Cardiac muscle cell (in vitro differentiated cells and primary cell): Measurements from ENCODE around the gene FFAR2. TPM values are rescaled to one million over a fixed set of nuclear protein-coding genes. Genes with fewer than 3 reads are reported as not detected.

Source experiments
- DNase-seq, 2 donors: peaks; one replicate each; pipeline versions ENCODE4 v3.0.0 to v3.0.0-alpha.2; 2010 to 2017; ENCODE audit warnings: low read depth in 1 of 2, low spot score in 1 of 2
- H3K27ac ChIP-seq: fragments of 200-600 bp; sonication (generic); 2 replicates; pipeline ENCODE4 v1.5.1; 2016
- H3K27me3 ChIP-seq: fragments of 200-600 bp; sonication (generic); 2 replicates; pipeline ENCODE4 v1.6.0; 2016; ENCODE audit warnings: control low read depth
- H3K36me3 ChIP-seq: fragments of 200-600 bp; sonication (generic); 2 replicates; pipeline ENCODE4 v1.5.1; 2016; ENCODE audit warnings: control low read depth
- H3K4me1 ChIP-seq: fragments of 200-600 bp; sonication (generic); 2 replicates; pipeline ENCODE4 v1.8.1; 2017; ENCODE audit warnings: low read depth, mild to moderate bottlenecking, mixed run types
- H3K4me3 ChIP-seq: fragments of 200-600 bp; sonication (generic); 2 replicates; pipeline ENCODE4 v1.5.1; 2016; ENCODE audit warnings: mild to moderate bottlenecking
- H3K9me3 ChIP-seq: fragments of 200-600 bp; sonication (generic); 2 replicates; pipeline ENCODE4 v1.5.1; 2017; ENCODE audit warnings: low read depth, mild to moderate bottlenecking, control low read depth
- polyA plus RNA-seq: library from polyadenylated mRNA; unstranded; fragments of >200 nt; fragmentation: Nextera tagmentation; extraction: Ambion mirVana; gene quantifications from 2 replicates; pipeline ENCODE4 v1.2.1, GENCODE V29; 2016
- total RNA-seq: library from RNA; depleted of rRNA; stranded (reverse); fragments of >200 nt; gene quantifications from 2 replicates; pipeline ENCODE4 v1.2.3, GENCODE V29; 2016
- TF ChIP-seq, protein P1 (sequence below): IDR thresholded peaks from 2 replicates; pipeline ENCODE4 v1.5.1; 2012; ENCODE audit warnings: low read depth, mild to moderate bottlenecking, low read length

FFAR2 gene
- total and polyA plus RNA-seq, 2 experiments from 2014 or later, result not detected

- no peaks in the 10 kb centered on the region for H3K27me3 ChIP-seq
- H3K4me3 ChIP-seq, result no peak overlapping the region
- peaks cover 6% of the 10 kb centered on the region for H3K4me1 ChIP-seq
- TF ChIP-seq, protein P1, sequence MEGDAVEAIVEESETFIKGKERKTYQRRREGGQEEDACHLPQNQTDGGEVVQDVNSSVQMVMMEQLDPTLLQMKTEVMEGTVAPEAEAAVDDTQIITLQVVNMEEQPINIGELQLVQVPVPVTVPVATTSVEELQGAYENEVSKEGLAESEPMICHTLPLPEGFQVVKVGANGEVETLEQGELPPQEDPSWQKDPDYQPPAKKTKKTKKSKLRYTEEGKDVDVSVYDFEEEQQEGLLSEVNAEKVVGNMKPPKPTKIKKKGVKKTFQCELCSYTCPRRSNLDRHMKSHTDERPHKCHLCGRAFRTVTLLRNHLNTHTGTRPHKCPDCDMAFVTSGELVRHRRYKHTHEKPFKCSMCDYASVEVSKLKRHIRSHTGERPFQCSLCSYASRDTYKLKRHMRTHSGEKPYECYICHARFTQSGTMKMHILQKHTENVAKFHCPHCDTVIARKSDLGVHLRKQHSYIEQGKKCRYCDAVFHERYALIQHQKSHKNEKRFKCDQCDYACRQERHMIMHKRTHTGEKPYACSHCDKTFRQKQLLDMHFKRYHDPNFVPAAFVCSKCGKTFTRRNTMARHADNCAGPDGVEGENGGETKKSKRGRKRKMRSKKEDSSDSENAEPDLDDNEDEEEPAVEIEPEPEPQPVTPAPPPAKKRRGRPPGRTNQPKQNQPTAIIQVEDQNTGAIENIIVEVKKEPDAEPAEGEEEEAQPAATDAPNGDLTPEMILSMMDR, result peak; percentile 98
- H3K36me3 ChIP-seq, result no peaks in the 10 kb centered on the region
- H3K9me3 ChIP-seq, result no peaks in the 10 kb centered on the region
- peak; percentile 81 to 84 for DNase-seq
- H3K27ac ChIP-seq, result no peak overlapping the region
These were observed 47.3 kb downstream of the FFAR2 start for GRCh38 chr19:35495107-35496064.

DNA sequence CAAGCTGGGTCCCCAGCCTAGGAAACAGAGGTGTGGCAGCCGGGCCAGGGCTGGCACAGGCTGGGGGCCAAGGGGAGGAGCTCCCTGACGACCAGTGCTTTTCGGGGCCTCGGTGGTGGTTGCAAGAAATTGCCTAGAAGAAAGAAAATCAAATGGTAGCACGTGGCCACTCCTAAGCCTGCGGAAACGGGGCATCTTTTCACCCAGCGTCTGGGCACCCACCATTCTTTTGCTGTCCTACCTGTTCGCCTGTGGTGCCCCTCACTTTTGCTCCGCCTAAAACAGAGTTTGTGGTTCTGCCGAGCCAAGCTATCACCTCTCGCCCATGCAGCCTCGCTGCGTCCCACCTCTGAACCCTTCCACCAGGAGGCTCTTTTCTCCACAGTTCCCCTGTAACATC lies 49.3 kb downstream of the FFAR2 start:
- Histone ChIP-seq H3K9me3 (no peaks in the 10 kb centered on the region), H3K4me3 (no peak overlapping the region), H3K27me3 (no peaks in the 10 kb centered on the region), H3K27ac (no peak overlapping the region), H3K4me1 (peaks cover 6% of the 10 kb centered on the region), H3K36me3 (no peaks in the 10 kb centered on the region)
- TF ChIP-seq, protein P1, result no peak
- no peak for DNase-seq

GRCh38 chr19:35498220-35498619 lies 50.2 kb downstream of the FFAR2 start:
- no peaks in the 10 kb centered on the region for H3K36me3 ChIP-seq
- TF ChIP-seq, protein P1, result no peak

DNA sequence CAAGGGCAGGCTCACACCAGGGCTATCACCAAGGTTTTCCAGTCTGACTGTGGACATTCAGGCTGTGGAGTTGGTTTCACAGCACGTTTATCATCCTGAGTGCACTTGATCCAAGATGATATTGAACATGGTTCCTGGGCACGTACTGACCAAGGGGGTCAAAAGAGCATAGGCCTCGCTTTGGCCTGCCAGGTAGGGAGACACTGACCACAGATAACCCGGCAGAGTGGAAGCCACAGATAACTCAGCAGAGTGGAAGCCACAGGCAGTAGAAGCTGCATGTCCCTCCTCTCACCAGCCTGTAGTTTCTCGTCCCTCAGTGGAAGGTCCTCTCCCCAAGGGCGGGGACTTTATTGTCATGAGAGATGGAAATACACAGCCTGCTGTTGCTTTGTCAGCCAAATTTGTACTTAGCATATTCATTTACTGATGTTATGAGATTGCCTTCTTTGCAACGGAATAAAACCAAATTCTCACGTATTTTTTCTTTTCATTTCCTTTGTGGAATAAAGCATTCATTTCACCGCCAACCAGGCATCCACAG lies 51.0 kb downstream of the FFAR2 start:
- H3K9me3 ChIP-seq, result no peaks in the 10 kb centered on the region
- H3K4me3 ChIP-seq, result no peak overlapping the region
- H3K36me3 ChIP-seq, result no peaks in the 10 kb centered on the region
- DNase-seq, result no peak
- peaks cover 10% of the 10 kb centered on the region for H3K4me1 ChIP-seq
- no peak overlapping the region for H3K27ac ChIP-seq
- H3K27me3 ChIP-seq, result no peaks in the 10 kb centered on the region
- TF ChIP-seq, protein P1, result no peak

More at GRCh38 chr19:35498220-35498619, 50.2 kb downstream of the FFAR2 start:
- no peak overlapping the region for H3K4me3 ChIP-seq
- H3K27me3 ChIP-seq, result no peaks in the 10 kb centered on the region
- H3K27ac ChIP-seq, result no peak overlapping the region
- H3K9me3 ChIP-seq, result no peaks in the 10 kb centered on the region
- DNase-seq, result no peak
- H3K4me1 ChIP-seq, result peaks cover 10% of the 10 kb centered on the region

DNA sequence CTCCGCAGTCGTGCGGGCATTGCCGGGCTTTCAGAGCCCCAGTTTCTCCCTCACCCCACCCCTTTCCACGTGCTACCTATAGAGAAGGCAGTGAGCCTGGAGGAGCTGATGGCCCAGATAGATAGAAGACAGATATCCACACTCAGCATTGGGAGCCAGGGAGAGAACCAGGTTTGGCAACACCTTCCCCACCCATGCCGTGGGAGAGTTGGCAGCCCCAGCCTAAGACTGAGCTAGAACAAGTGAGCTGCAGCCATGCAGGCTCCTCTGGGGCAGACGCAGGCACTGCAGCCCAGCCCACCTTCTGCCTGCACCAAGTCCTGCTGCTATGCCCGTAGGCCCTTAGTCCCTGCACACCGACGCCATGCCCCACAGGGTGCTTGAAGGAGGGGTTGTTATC lies 52.6 kb downstream of the FFAR2 start:
- peaks cover 7% of the 10 kb centered on the region for H3K4me1 ChIP-seq
- TF ChIP-seq, protein P1, result no peak
- H3K27me3 ChIP-seq, result no peaks in the 10 kb centered on the region
- DNase-seq, result no peak
- no peaks in the 10 kb centered on the region for H3K9me3 ChIP-seq
- H3K27ac ChIP-seq, result no peak overlapping the region
- no peak overlapping the region for H3K4me3 ChIP-seq
- no peaks in the 10 kb centered on the region for H3K36me3 ChIP-seq

Other genes starting within 250 kb of the FFAR2 start
- not detected in 2 replicates for gene FAM187B, start 219.5 kb upstream of the FFAR2 start, total RNA-seq
- not detected in 2 replicates for gene FAM187B, start 219.5 kb upstream of the FFAR2 start, polyA plus RNA-seq
- gene LSR, start 199.3 kb upstream of the FFAR2 start, total RNA-seq, result 40.1 and 63.6 TPM in 2 replicates
- gene LSR, start 199.3 kb upstream of the FFAR2 start, polyA plus RNA-seq, result 77.0 and 91.9 TPM in 2 replicates
- gene USF2, start 179.3 kb upstream of the FFAR2 start, total RNA-seq, result 210 and 235 TPM in 2 replicates
- gene USF2, start 179.3 kb upstream of the FFAR2 start, polyA plus RNA-seq, result 27.9 and 31.7 TPM in 2 replicates
- 2.5 and 3.7 TPM in 2 replicates for gene HAMP, start 165.7 kb upstream of the FFAR2 start, total RNA-seq
- gene HAMP, start 165.7 kb upstream of the FFAR2 start, polyA plus RNA-seq, result 10.6 and 25.6 TPM in 2 replicates
- gene MAG, start 156.1 kb upstream of the FFAR2 start, total RNA-seq, result 2.1 and 2.4 TPM in 2 replicates
- gene MAG, start 156.1 kb upstream of the FFAR2 start, polyA plus RNA-seq, result 1.2 and 1.3 TPM in 2 replicates
- gene CD22, start 119.1 kb upstream of the FFAR2 start, total RNA-seq, result 0.28 and 0.51 TPM in 2 replicates
- gene CD22, start 119.1 kb upstream of the FFAR2 start, polyA plus RNA-seq, result 0.50 TPM in 1 of 2 replicates, not detected in the other
- not detected in 2 replicates for gene FFAR1, start 100.4 kb upstream of the FFAR2 start, total RNA-seq
- 0.11 TPM in 1 of 2 replicates, not detected in the other for gene FFAR1, start 100.4 kb upstream of the FFAR2 start, polyA plus RNA-seq
- gene FFAR3, start 89.8 kb upstream of the FFAR2 start, total RNA-seq, result 0.21 TPM in 1 of 2 replicates, not detected in the other
- gene FFAR3, start 89.8 kb upstream of the FFAR2 start, polyA plus RNA-seq, result not detected in 2 replicates
- 0.33 and 0.42 TPM in 2 replicates for gene GPR42, start 77.2 kb upstream of the FFAR2 start, total RNA-seq
- 0.32 TPM in 1 of 2 replicates, not detected in the other for gene GPR42, start 77.2 kb upstream of the FFAR2 start, polyA plus RNA-seq
- gene KRTDAP, start 42.2 kb downstream of the FFAR2 start, total RNA-seq, result 0.60 TPM in 1 of 2 replicates, not detected in the other
- 1.4 and 2.2 TPM in 2 replicates for gene KRTDAP, start 42.2 kb downstream of the FFAR2 start, polyA plus RNA-seq
- 232 and 289 TPM in 2 replicates for gene DMKN, start 65.4 kb downstream of the FFAR2 start, total RNA-seq
- gene DMKN, start 65.4 kb downstream of the FFAR2 start, polyA plus RNA-seq, result 220 and 329 TPM in 2 replicates
- 0.15 TPM in 1 of 2 replicates, not detected in the other for gene SBSN, start 80.1 kb downstream of the FFAR2 start, total RNA-seq
- not detected in 2 replicates for gene SBSN, start 80.1 kb downstream of the FFAR2 start, polyA plus RNA-seq
- 0.46 TPM in 1 of 2 replicates, not detected in the other for gene GAPDHS, start 85.2 kb downstream of the FFAR2 start, total RNA-seq
- gene GAPDHS, start 85.2 kb downstream of the FFAR2 start, polyA plus RNA-seq, result not detected in 2 replicates
- gene TMEM147, start 97.4 kb downstream of the FFAR2 start, total RNA-seq, result 95.9 and 149 TPM in 2 replicates
- gene TMEM147, start 97.4 kb downstream of the FFAR2 start, polyA plus RNA-seq, result 186 and 260 TPM in 2 replicates
- gene ATP4A, start 115.4 kb downstream of the FFAR2 start, total RNA-seq, result 0.74 TPM in 1 of 2 replicates, not detected in the other
- 0.10 TPM in 1 of 2 replicates, not detected in the other for gene ATP4A, start 115.4 kb downstream of the FFAR2 start, polyA plus RNA-seq
- not detected in 2 replicates for gene PMIS2, start 137.9 kb downstream of the FFAR2 start, total RNA-seq
- not detected in 2 replicates for gene PMIS2, start 137.9 kb downstream of the FFAR2 start, polyA plus RNA-seq
- gene HAUS5, start 164.5 kb downstream of the FFAR2 start, total RNA-seq, result 17.2 and 20.5 TPM in 2 replicates
- gene HAUS5, start 164.5 kb downstream of the FFAR2 start, polyA plus RNA-seq, result 25.5 and 29.6 TPM in 2 replicates
- gene RBM42, start 180.8 kb downstream of the FFAR2 start, total RNA-seq, result 128 and 146 TPM in 2 replicates
- gene RBM42, start 180.8 kb downstream of the FFAR2 start, polyA plus RNA-seq, result 161 and 170 TPM in 2 replicates
- 1.1 and 3.1 TPM in 2 replicates for gene ETV2, start 193.5 kb downstream of the FFAR2 start, total RNA-seq
- gene ETV2, start 193.5 kb downstream of the FFAR2 start, polyA plus RNA-seq, result 3.1 and 4.0 TPM in 2 replicates
- gene COX6B1, start 200.1 kb downstream of the FFAR2 start, total RNA-seq, result 817 and 1,352 TPM in 2 replicates
- gene COX6B1, start 200.1 kb downstream of the FFAR2 start, polyA plus RNA-seq, result 1,159 and 1,609 TPM in 2 replicates
- 1.2 TPM in 1 of 2 replicates, not detected in the other for gene UPK1A, start 218.3 kb downstream of the FFAR2 start, total RNA-seq
- gene UPK1A, start 218.3 kb downstream of the FFAR2 start, polyA plus RNA-seq, result 0.67 and 1.4 TPM in 2 replicates